HG03558 (cell line): ENCODE measurements around the gene ZNF341.
"Not testable (repeated sequence)": the region's sequence is repeated elsewhere in the genome, so short reads cannot be mapped to it uniquely, and the experiment has no call there.

Experiments
- ATAC-seq: cut with Tn5 transposase; IDR thresholded peaks from one replicate; pipeline ENCODE4 v1.9.1; 2021; ENCODE audit warnings: moderate number of reproducible peaks; ENCODE audit not compliant: unreplicated experiment; ENCODE audit errors: extremely low read depth

The ZNF341 gene

GRCh38 chr20:33731693-33732165 lies at the start of gene ZNF341:
TSS of gene ZNF341 (plus strand) at chr20:33731996. CDS start at chr20:33732022, 26 bp downstream.
- peak; percentile 36 for ATAC-seq

- ATAC-seq, result no peak
Observed at GRCh38 chr20:33684533-33685327, 47.1 kb upstream of the ZNF341 start.

GRCh38 chr20:33685328-33686099 lies 46.3 kb upstream of the ZNF341 start:
- ATAC-seq, result peak; percentile 11

DNA sequence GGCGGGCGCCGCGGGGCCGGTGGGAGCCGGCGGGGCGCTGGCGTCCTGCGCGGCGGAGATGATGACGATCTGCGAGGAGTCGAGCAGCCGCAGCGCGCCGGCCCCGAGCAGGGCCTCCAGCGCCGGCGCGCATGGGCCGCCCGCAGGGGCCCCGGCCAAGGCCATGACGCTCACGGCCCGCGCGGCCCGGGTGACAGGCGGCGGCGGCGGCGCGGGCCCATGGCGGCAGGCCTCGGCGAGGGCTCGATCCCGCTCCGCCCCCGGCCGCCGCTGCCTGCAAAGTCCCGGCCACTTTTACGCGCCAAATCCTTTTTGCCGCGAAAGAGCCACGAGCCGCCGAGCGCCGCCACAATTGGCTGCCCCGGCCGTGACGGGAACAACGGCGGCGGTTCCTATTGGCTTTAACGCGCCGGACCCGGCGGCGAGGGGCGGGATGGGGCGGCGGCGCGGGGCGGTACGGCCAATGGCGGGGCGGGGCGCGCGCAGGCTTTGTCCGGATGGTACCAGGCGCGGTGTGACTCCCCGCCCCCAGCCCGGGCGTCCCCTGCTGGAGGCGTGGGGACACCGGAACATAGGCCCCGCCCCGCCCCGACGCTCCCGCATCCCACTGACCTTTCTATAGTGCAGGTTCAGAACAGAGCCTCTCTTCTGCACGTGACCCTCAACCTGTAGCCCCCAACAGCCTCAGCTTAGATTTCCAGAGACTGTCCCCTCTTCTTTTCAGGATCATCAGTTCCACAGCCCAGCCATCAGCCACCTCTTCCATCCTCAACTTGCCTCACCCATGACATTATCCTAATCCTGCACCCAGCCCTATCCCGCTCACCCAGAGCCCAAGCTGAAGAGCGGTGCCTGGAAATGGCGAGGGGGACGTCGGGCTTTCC lies 45.5 kb upstream of the ZNF341 start, which contains the start of gene E2F1:
Gene E2F1, minus strand, starts transcription at position 286 of the 884 bp plus-strand sequence. Its CDS starts 121 bp downstream, at position 165.
- peak; percentile 65 for ATAC-seq

DNA sequence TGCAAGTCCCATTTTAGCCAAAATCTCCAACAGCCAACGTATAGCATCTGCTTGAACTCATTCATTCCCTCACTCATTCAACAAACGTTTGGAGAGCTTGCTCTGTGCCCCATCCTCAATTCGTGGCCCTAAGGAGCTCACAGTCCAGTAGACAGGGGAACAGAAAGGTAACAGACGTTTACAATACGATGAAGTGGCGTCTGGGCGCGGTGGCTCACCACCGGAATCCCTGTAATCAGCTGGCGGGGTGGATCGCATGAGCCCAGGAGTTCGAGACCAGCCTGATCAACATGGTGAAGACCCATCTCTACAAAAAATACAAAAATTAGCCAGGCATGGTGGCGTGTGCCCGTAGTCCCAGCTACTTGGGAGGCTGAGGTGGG lies 44.8 kb upstream of the ZNF341 start:
- no peak for ATAC-seq

- ATAC-seq, result no peak
Observed at GRCh38 chr20:33687370-33687915, 44.4 kb upstream of the ZNF341 start.

GRCh38 chr20:33687993-33688937 lies 43.5 kb upstream of the ZNF341 start:
- ATAC-seq, result no peak

GRCh38 chr20:33688938-33689424 lies 42.8 kb upstream of the ZNF341 start:
- ATAC-seq, result no peak

DNA sequence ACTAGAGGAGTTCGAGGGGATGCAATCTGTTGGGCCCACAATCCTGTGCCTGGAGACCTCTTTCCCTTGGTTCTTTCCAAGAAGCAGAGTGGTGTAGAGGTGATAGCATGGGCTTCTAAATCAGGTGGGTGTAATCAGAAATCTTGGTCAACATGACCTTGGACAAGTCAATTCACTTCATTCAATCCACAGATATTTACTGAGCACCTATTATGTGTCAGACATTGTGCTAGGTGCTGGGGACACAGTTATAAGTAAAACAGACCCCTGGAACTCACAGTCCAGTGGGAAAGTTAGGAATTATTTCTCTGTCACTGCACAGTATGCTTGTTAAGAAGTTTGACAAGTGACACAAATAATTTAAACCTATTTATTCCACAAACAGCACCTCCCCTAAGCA lies 42.3 kb upstream of the ZNF341 start:
- no peak for ATAC-seq

DNA sequence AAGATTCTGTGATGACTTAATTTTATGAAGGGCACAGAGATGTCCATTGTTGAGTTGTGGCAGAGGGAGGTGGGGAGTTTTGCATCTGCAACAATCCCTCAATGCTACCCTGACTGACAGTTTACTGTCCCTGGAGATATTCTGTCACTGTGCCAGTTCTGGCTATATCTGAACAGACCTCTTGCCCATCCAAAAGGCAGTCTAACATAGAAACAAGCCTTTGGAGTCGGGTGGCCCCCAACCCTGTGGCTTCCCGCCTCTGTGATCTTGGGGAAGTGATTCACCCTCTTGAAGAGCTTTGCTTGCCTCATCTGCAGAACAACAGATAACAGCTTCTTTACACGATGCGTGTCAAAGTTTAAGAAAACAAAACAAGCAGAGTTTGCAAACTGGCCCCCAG lies 41.8 kb upstream of the ZNF341 start:
- ATAC-seq, result no peak

DNA sequence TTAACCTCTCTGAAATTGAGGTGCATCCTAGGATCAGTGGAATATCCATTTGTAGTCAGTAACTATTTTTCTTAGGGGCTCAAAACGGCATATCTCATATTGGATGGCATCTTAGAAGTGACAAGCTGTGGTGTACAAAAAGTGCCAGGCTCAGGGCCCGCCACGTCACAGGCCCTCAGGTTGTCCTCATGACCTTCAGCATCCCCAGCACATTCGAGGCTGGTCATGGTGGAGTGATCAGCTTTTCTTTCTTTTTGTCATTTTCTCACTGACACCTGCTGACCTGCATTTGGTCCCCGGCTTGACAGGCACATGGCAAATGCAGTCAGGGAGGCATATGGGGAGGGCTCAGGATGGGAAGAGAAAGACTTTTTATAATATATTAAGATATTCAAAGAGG lies 38.5 kb upstream of the ZNF341 start:
- no peak for ATAC-seq

- no peak for ATAC-seq
Observed at GRCh38 chr20:33693741-33694638, 37.8 kb upstream of the ZNF341 start.

GRCh38 chr20:33694639-33695012 lies 37.2 kb upstream of the ZNF341 start:
- no peak for ATAC-seq

- no peak for ATAC-seq
Observed at GRCh38 chr20:33696448-33696847, 35.3 kb upstream of the ZNF341 start.

DNA sequence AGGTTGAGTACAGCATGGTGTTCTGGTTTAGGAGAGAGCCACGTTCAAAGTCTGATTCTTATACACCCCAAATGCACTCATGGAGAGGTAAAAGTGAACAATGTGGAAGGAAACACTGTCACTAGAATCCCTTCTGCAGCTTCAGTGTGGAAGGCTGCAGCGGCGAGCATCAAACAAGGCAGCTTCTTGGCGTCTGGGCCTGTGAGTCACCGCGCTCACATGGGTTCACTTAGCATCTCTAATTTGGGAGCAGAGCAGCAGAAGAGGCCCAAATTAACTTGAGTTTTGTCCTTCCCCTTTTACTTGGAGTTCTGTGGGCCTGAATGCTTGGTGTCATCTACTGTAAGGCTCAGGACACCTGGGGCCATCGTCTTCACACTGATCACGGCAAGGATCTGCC lies 34.7 kb upstream of the ZNF341 start:
- ATAC-seq, result no peak

DNA sequence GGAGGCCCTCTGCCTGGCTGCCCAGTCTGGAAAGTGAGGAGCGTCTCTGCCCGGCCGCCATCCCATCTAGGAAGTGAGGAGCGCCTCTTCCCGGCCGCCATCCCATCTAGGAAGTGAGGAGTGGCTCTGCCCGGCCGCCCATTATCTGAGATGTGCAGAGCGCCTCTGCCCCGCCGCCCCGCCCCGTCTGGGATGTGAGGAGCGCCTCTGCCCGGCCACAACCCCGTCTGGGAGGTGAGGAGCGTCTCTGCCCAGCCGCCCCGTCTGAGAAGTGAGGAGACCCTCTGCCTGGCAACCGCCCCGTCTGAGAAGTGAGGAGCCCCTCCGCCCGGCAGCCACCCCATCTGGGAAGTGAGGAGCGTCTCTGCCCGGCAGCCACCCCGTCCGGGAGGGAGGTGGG lies 32.8 kb upstream of the ZNF341 start:
- not testable (repeated sequence) for ATAC-seq

DNA sequence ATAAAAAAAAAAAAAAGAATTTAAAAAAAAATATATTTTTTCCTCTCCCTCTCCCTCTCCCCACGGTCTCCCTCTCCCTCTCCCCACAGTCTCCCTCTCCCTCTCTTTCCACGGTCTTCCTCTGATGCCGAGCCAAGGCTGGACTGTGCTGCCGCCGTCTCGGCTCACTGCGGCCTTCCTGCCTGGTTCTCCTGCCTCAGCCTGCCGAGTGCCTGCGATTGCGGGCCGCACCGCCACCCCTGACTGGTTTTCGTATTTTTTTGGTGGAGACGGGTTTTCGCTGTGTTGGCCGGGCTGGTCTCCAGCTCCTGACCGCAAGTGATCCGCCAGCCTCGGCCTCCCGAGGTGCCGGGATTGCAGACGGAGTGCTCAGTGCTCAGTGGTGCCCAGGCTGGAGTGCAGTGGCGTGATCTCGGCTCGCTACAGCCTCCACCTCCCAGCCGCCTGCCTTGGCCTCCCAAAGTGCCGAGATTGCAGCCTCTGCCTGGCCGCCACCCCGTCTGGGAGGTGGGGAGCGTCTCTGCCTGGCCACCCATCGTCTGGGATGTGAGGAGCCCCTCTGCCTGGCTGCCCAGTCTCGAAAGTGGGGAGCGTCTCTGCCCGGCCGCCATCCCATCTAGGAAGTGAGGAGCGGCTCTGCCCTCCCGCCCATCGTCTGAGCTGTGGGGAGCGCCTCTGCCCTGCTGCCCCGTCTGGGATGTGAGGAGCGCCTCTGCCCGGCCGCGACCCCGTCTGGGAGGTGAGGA lies 30.9 kb upstream of the ZNF341 start:
- ATAC-seq, result not testable (repeated sequence)
